ENCODE data around the gene WDR31.

GRCh38 chr9:113345190-113345589 lies 5.1 kb upstream of the WDR31 start:
- no peak for TF ChIP-seq REST (IDR thresholded peaks at IDR 0.05; ENCODE audit: low read depth)
- TF ChIP-seq EGR1 (IDR thresholded peaks at IDR 0.05) = no peak
- TF ChIP-seq FOXM1 (IDR thresholded peaks at IDR 0.05; ENCODE audit: borderline replicate concordance, low read depth) = no peak
- TF ChIP-seq CEBPB (IDR thresholded peaks at IDR 0.05) = no peak
- TF ChIP-seq USF1 (IDR thresholded peaks at IDR 0.05) = no peak
- no peak for TF ChIP-seq RAD21 (IDR thresholded peaks at IDR 0.05; ENCODE audit: low read depth)
- no peak for TF ChIP-seq CREB1 (IDR thresholded peaks at IDR 0.05; ENCODE audit: low read depth)
